Right atrium auricular region (tissue), 2 donors: ENCODE data around the gene STAC3. TPM values are rescaled to one million over a fixed set of nuclear protein-coding genes. Genes with fewer than 3 reads are reported as not detected.

ENCODE experiments used
- DNase-seq: peaks from one replicate; pipeline ENCODE4 v3.0.0-alpha.2; 2019; ENCODE audit warnings: low spot score
- H3K27ac ChIP-seq, 2 donors: fragments of 200-600 bp; sonication (generic); 1 replicate in 1 of 2; 2 replicates in 1 of 2; pipeline ENCODE4 v1.5.1; 2016 to 2019
- H3K27me3 ChIP-seq, 2 donors: fragments of 200-600 bp; sonication (generic); one replicate each; pipeline versions ENCODE4 v1.5.1 to v1.6.0; 2017 to 2019
- H3K36me3 ChIP-seq: fragments of 200-600 bp; sonication (generic); one replicate; pipeline ENCODE4 v1.5.1; 2016
- H3K4me1 ChIP-seq, 2 donors: fragments of 200-600 bp; sonication (generic); one replicate each; pipeline versions ENCODE4 v1.5.1 to v1.6.0; 2017 to 2019
- H3K4me3 ChIP-seq, 2 donors: fragments of 200-600 bp; sonication (generic); 1 replicate in 1 of 2; 2 replicates in 1 of 2; pipeline ENCODE4 v1.5.1; 2017 to 2019; ENCODE audit warnings: mild to moderate bottlenecking in 1 of 2, moderate library complexity in 1 of 2
- H3K9me3 ChIP-seq, 2 donors: fragments of 200-600 bp; sonication (generic); one replicate each; pipeline ENCODE4 v1.5.1; 2019
- CTCF ChIP-seq, 2 donors: fragments of 200-600 bp; sonication (generic); IDR thresholded peaks; one replicate each; pipeline ENCODE4 v1.5.1; 2019; ENCODE audit warnings: antibody characterized with exemption in 2 of 2
- total RNA-seq, 2 donors: library from RNA; depleted of rRNA; stranded (reverse); fragments of >200 nt; gene quantifications; one replicate each; pipeline ENCODE4 v1.1.0, GENCODE V29; 2016

The STAC3 gene
- total RNA-seq, 2 donors from 2014 or later = 0.48 to 0.59 TPM

DNA sequence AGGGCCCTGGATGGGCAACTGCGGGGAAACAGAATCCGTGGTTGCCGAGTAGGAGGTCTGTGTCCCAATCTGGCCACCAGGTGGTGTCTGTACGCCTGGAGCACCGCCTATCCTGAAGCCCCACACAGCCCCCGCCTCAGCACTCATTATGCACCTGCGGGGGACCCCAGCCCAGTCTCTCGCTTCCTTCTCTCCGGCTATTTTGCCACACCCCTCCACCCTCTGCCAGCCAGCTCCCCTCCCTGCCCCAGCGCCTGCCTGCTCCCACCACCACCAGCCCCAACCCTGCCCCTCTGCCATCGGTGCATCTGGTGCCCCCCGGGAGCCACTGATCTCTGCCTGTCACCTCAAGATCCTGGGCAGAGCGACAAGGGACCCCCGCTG, 36.6 kb downstream of the STAC3 start:
- peak; percentile 67 to 81 for TF ChIP-seq CTCF (IDR thresholded peaks at IDR 0.05)
- peaks cover 8 to 12% of the 10 kb centered on the region in 2 donors for H3K27me3 ChIP-seq
- H3K4me1 ChIP-seq = peaks cover 0 to 48% of the 10 kb centered on the region in 2 donors
- no peak overlapping the region for H3K27ac ChIP-seq
- H3K9me3 ChIP-seq = no peaks in the 10 kb centered on the region
- DNase-seq = no peak
- peaks cover 19% of the 10 kb centered on the region for H3K36me3 ChIP-seq
- no peak overlapping the region for H3K4me3 ChIP-seq

DNA sequence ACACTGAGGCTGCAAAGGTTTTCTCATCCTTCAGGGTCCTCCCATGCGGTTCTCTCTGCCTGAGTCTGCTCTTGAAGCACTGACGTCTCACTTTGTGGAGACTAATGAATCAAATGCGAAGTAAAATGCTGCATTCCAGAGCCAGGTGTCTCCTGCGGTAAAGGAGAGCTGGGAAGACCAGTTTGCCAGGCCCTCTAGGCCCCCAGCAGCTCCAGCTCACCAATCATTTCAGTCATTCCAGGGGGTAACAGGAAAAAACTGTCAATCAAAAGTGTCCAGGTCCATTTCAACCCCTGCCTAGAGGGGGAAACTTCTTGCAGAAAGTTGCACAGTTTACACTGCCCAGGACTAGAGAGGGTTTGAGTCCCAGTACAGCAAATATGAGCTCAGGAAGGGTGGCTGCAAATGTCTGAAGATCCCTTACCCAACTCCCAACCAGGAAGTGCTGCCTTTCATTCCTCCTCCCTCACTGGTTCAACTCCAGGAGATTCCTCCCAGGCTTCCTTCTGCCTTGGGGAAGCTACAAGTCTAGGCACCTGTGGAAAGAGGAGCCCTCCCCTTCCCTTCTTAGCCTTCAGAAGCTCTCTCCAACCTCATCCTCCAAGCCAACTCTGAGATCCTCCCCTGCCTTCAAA, 37.1 kb downstream of the STAC3 start:
- no peak for DNase-seq
- H3K27me3 ChIP-seq = peaks cover 8 to 12% of the 10 kb centered on the region in 2 donors
- peak overlapping the region in 1 of 2 donors; percentile 51 for H3K27ac ChIP-seq
- no peak for TF ChIP-seq CTCF (IDR thresholded peaks at IDR 0.05)
- H3K36me3 ChIP-seq = peaks cover 19% of the 10 kb centered on the region
- no peak overlapping the region for H3K4me3 ChIP-seq
- H3K9me3 ChIP-seq = no peaks in the 10 kb centered on the region
- peaks cover 0 to 53% of the 10 kb centered on the region in 2 donors for H3K4me1 ChIP-seq

GRCh38 chr12:57213058-57213715, 37.8 kb downstream of the STAC3 start:
- no peaks in the 10 kb centered on the region for H3K9me3 ChIP-seq
- H3K4me3 ChIP-seq = no peak overlapping the region
- peaks cover 23% of the 10 kb centered on the region for H3K36me3 ChIP-seq
- peaks cover 8 to 12% of the 10 kb centered on the region in 2 donors for H3K27me3 ChIP-seq
- peaks cover 0 to 60% of the 10 kb centered on the region in 2 donors for H3K4me1 ChIP-seq
- peak overlapping the region in 1 of 2 donors; percentile 51 for H3K27ac ChIP-seq
- TF ChIP-seq CTCF (IDR thresholded peaks at IDR 0.05) = peak; percentile 92 to 97
- DNase-seq = peak; percentile 90

GRCh38 chr12:57212701-57213057, 38.3 kb downstream of the STAC3 start:
- Histone ChIP-seq H3K4me3 (no peak overlapping the region), H3K9me3 (no peaks in the 10 kb centered on the region), H3K27me3 (peaks cover 7 to 9% of the 10 kb centered on the region in 2 donors), H3K36me3 (peaks cover 28% of the 10 kb centered on the region), H3K27ac (peak overlapping the region in 1 of 2 donors; percentile 51), H3K4me1 (peaks cover 0 to 65% of the 10 kb centered on the region in 2 donors)
- no peak for DNase-seq
- TF ChIP-seq CTCF (IDR thresholded peaks at IDR 0.05) = no peak

DNA sequence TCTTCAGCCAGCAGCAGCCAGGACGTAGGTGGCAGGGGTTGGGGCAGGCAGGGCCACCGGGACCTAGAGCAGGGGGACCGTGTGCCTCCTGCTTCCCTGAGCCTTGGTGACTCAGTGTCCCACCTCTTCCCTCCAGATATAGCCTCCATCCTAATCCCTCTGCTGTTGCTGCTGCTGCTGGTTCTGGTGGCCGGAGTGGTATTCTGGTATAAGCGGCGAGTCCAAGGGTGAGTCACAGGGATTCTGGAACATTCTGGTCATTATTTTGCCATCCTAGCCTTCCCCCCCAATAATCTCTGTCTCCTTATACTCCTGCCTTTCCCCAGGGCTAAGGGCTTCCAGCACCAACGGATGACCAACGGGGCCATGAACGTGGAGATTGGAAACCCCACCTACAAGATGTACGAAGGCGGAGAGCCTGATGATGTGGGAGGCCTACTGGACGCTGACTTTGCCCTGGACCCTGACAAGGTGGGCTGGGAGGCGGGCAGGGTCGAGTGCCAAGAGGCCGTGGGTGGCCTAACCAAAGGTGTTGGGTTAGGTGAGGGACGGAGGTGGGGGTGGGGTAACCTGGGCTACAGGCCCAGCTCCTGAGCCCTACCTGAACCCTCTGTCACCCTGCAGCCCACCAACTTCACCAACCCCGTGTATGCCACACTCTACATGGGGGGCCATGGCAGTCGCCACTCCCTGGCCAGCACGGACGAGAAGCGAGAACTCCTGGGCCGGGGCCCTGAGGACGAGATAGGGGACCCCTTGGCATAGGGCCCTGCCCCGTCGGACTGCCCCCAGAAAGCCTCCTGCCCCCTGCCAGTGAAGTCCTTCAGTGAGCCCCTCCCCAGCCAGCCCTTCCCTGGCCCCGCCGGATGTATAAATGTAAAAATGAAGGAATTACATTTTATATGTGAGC, 38.9 kb downstream of the STAC3 start:
- Histone ChIP-seq H3K36me3 (peaks cover 33% of the 10 kb centered on the region), H3K4me1 (peaks cover 0 to 62% of the 10 kb centered on the region in 2 donors), H3K9me3 (no peaks in the 10 kb centered on the region), H3K4me3 (no peak overlapping the region), H3K27me3 (peaks cover 5 to 9% of the 10 kb centered on the region in 2 donors), H3K27ac (no peak overlapping the region)
- no peak for DNase-seq
- TF ChIP-seq CTCF (IDR thresholded peaks at IDR 0.05) = no peak
